ENCODE results near the gene UGT1A10. TPM values are rescaled to one million over a fixed set of nuclear protein-coding genes. Genes with fewer than 3 reads are reported as not detected.

UGT1A10 gene
- total RNA-seq, 1 experiment from 2014 or later = 0.11 TPM

- DNase-seq = no peak
- Histone ChIP-seq H3K9ac (ENCODE audit: low read length) (no peak overlapping the region), H2AFZ (ENCODE audit: low read length) (no peak overlapping the region), H3K27me3 (ENCODE audit: low read length) (no peaks in the 10 kb centered on the region), H3K4me1 (ENCODE audit: low read length) (peaks cover 59% of the 10 kb centered on the region), H4K20me1 (ENCODE audit: insufficient read depth, low read depth, low read length) (no peaks in the 10 kb centered on the region), H3K4me3 (ENCODE audit: low read length) (no peak overlapping the region), H3K9me2 (replicated peaks; ENCODE audit: insufficient read depth, low read length) (no peaks in the 10 kb centered on the region), H3K79me2 (ENCODE audit: low read length) (no peaks in the 10 kb centered on the region), H3K4me2 (ENCODE audit: low read depth, low read length, poor library complexity, severe bottlenecking) (no peak overlapping the region), H3K9me3 (ENCODE audit: low read length) (no peaks in the 10 kb centered on the region), H3K27ac (ENCODE audit: low read length) (no peak overlapping the region), H3K36me3 (ENCODE audit: insufficient read depth, low read length) (no peaks in the 10 kb centered on the region)
Observed at GRCh38 chr2:233819884-233820773, 183.9 kb downstream of the UGT1A10 start.

- no peak overlapping the region for H2AFZ ChIP-seq (ENCODE audit: low read length)
- H3K9me3 ChIP-seq (ENCODE audit: low read length) = no peaks in the 10 kb centered on the region
- no peak overlapping the region for H3K9ac ChIP-seq (ENCODE audit: low read length)
- no peaks in the 10 kb centered on the region for H3K79me2 ChIP-seq (ENCODE audit: low read length)
- H3K27ac ChIP-seq (ENCODE audit: low read length) = no peak overlapping the region
- peaks cover 60% of the 10 kb centered on the region for H3K4me1 ChIP-seq (ENCODE audit: low read length)
- no peaks in the 10 kb centered on the region for H3K36me3 ChIP-seq (ENCODE audit: insufficient read depth, low read length)
- H3K9me2 ChIP-seq (replicated peaks; ENCODE audit: insufficient read depth, low read length) = no peaks in the 10 kb centered on the region
- H3K4me2 ChIP-seq (ENCODE audit: low read depth, low read length, poor library complexity, severe bottlenecking) = no peak overlapping the region
- H3K27me3 ChIP-seq (ENCODE audit: low read length) = no peaks in the 10 kb centered on the region
- DNase-seq = no peak
- no peak overlapping the region for H3K4me3 ChIP-seq (ENCODE audit: low read length)
- H4K20me1 ChIP-seq (ENCODE audit: insufficient read depth, low read depth, low read length) = no peaks in the 10 kb centered on the region
Observed at GRCh38 chr2:233820774-233821105, 184.5 kb downstream of the UGT1A10 start.

- Histone ChIP-seq H3K79me2 (ENCODE audit: low read length) (no peaks in the 10 kb centered on the region), H3K27me3 (ENCODE audit: low read length) (no peaks in the 10 kb centered on the region), H3K36me3 (ENCODE audit: insufficient read depth, low read length) (no peaks in the 10 kb centered on the region), H3K9me2 (replicated peaks; ENCODE audit: insufficient read depth, low read length) (no peaks in the 10 kb centered on the region), H3K4me1 (ENCODE audit: low read length) (peaks cover 57% of the 10 kb centered on the region), H3K4me3 (ENCODE audit: low read length) (no peak overlapping the region), H3K9ac (ENCODE audit: low read length) (no peak overlapping the region), H3K9me3 (ENCODE audit: low read length) (no peaks in the 10 kb centered on the region), H4K20me1 (ENCODE audit: insufficient read depth, low read depth, low read length) (no peaks in the 10 kb centered on the region), H3K4me2 (ENCODE audit: low read depth, low read length, poor library complexity, severe bottlenecking) (no peak overlapping the region), H2AFZ (ENCODE audit: low read length) (no peak overlapping the region), H3K27ac (ENCODE audit: low read length) (no peak overlapping the region)
- no peak for DNase-seq
Observed at GRCh38 chr2:233821196-233821595, 184.9 kb downstream of the UGT1A10 start.

GRCh38 chr2:233821709-233822100 lies 185.5 kb downstream of the UGT1A10 start:
- H3K36me3 ChIP-seq (ENCODE audit: insufficient read depth, low read length) = no peaks in the 10 kb centered on the region
- no peak overlapping the region for H3K27ac ChIP-seq (ENCODE audit: low read length)
- H4K20me1 ChIP-seq (ENCODE audit: insufficient read depth, low read depth, low read length) = no peaks in the 10 kb centered on the region
- H3K9me3 ChIP-seq (ENCODE audit: low read length) = no peaks in the 10 kb centered on the region
- H3K4me2 ChIP-seq (ENCODE audit: low read depth, low read length, poor library complexity, severe bottlenecking) = no peak overlapping the region
- no peak overlapping the region for H3K9ac ChIP-seq (ENCODE audit: low read length)
- H3K27me3 ChIP-seq (ENCODE audit: low read length) = no peaks in the 10 kb centered on the region
- no peaks in the 10 kb centered on the region for H3K9me2 ChIP-seq (replicated peaks; ENCODE audit: insufficient read depth, low read length)
- H3K4me1 ChIP-seq (ENCODE audit: low read length) = peaks cover 61% of the 10 kb centered on the region
- H3K4me3 ChIP-seq (ENCODE audit: low read length) = no peak overlapping the region
- DNase-seq = no peak
- no peak overlapping the region for H2AFZ ChIP-seq (ENCODE audit: low read length)
- no peaks in the 10 kb centered on the region for H3K79me2 ChIP-seq (ENCODE audit: low read length)

- Histone ChIP-seq H3K4me2 (ENCODE audit: low read depth, low read length, poor library complexity, severe bottlenecking) (no peak overlapping the region), H3K4me3 (ENCODE audit: low read length) (no peak overlapping the region), H3K9me2 (replicated peaks; ENCODE audit: insufficient read depth, low read length) (no peaks in the 10 kb centered on the region), H2AFZ (ENCODE audit: low read length) (no peak overlapping the region), H4K20me1 (ENCODE audit: insufficient read depth, low read depth, low read length) (no peaks in the 10 kb centered on the region), H3K9me3 (ENCODE audit: low read length) (no peaks in the 10 kb centered on the region), H3K79me2 (ENCODE audit: low read length) (no peaks in the 10 kb centered on the region), H3K27me3 (ENCODE audit: low read length) (no peaks in the 10 kb centered on the region), H3K27ac (ENCODE audit: low read length) (no peak overlapping the region), H3K36me3 (ENCODE audit: insufficient read depth, low read length) (no peaks in the 10 kb centered on the region), H3K4me1 (ENCODE audit: low read length) (peaks cover 63% of the 10 kb centered on the region), H3K9ac (ENCODE audit: low read length) (0 out of 2 replicates have a peak overlapping the region, but pooled peaks have one; percentile 35)
- no peak for DNase-seq
Observed at GRCh38 chr2:233822101-233822771, 186.0 kb downstream of the UGT1A10 start.

Other genes with a start within 250 kb of the UGT1A10 start
- gene USP40, start 69.7 kb upstream of the UGT1A10 start, total RNA-seq (2014; rRNA removed; shearing (Covaris generic); ENCODE audit: low replicate concordance) = 7.9 and 9.5 TPM in 2 replicates
- 0.18 TPM in 1 of 2 replicates, not detected in the other for gene UGT1A8, start 18.8 kb upstream of the UGT1A10 start, total RNA-seq (2014; rRNA removed; shearing (Covaris generic); ENCODE audit: low replicate concordance)
- not detected in 2 replicates for gene UGT1A9, start 35.5 kb downstream of the UGT1A10 start, total RNA-seq (2014; rRNA removed; shearing (Covaris generic); ENCODE audit: low replicate concordance)
- gene UGT1A7, start 45.5 kb downstream of the UGT1A10 start, total RNA-seq (2014; rRNA removed; shearing (Covaris generic); ENCODE audit: low replicate concordance) = 0.18 TPM in 1 of 2 replicates, not detected in the other
- gene UGT1A6, start 56.4 kb downstream of the UGT1A10 start, total RNA-seq (2014; rRNA removed; shearing (Covaris generic); ENCODE audit: low replicate concordance) = not detected in 2 replicates
- gene UGT1A5, start 76.5 kb downstream of the UGT1A10 start, total RNA-seq (2014; rRNA removed; shearing (Covaris generic); ENCODE audit: low replicate concordance) = not detected in 2 replicates
- not detected in 2 replicates for gene UGT1A4, start 82.3 kb downstream of the UGT1A10 start, total RNA-seq (2014; rRNA removed; shearing (Covaris generic); ENCODE audit: low replicate concordance)
- not detected in 2 replicates for gene UGT1A3, start 92.6 kb downstream of the UGT1A10 start, total RNA-seq (2014; rRNA removed; shearing (Covaris generic); ENCODE audit: low replicate concordance)
- gene UGT1A1, start 123.8 kb downstream of the UGT1A10 start, total RNA-seq (2014; rRNA removed; shearing (Covaris generic); ENCODE audit: low replicate concordance) = not detected in 2 replicates
- gene MROH2A, start 141.9 kb downstream of the UGT1A10 start, total RNA-seq (2014; rRNA removed; shearing (Covaris generic); ENCODE audit: low replicate concordance) = 1.9 and 2.6 TPM in 2 replicates
- gene HJURP, start 218.1 kb downstream of the UGT1A10 start, total RNA-seq (2014; rRNA removed; shearing (Covaris generic); ENCODE audit: low replicate concordance) = 16.5 and 29.0 TPM in 2 replicates

Data from Karpas-422 (cell line).